ENCODE results near the gene SLC6A12.

Gene SLC6A12

DNA sequence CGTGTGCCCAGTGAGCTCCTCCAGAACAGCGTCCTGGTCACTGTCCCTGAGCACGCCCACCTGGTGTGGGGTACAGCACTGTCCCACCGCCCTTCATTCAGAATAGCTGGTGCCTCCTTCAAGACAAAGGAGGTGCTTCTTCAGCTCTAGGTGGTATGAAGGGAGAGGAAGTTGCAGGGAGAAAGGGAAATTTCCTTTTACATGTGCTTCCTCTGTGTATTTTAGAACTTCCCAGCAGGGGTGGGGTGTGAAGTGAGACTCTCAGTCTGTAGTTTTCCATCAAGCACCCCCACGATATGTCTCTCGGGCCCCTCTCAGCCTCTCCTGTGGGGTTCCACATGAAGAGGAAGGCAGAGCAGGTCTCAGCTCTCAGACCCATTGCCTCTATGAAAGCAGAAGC is 1.2 kb upstream of the SLC6A12 start:
- no peak overlapping the region for H3K4me3 Mint-ChIP-seq
- peaks cover 3% of the 10 kb centered on the region for H3K9me3 Mint-ChIP-seq
- no peak for DNase-seq (ENCODE audit: low spot score in 2 of 2)
- H3K4me1 Mint-ChIP-seq: peaks cover 9% of the 10 kb centered on the region
- peaks cover 35% of the 10 kb centered on the region for H3K27me3 Mint-ChIP-seq
- H3K27ac Mint-ChIP-seq: no peak overlapping the region
- H3K36me3 Mint-ChIP-seq: peaks cover 4% of the 10 kb centered on the region
- no peak for ATAC-seq (ENCODE audit: low read depth)

DNA sequence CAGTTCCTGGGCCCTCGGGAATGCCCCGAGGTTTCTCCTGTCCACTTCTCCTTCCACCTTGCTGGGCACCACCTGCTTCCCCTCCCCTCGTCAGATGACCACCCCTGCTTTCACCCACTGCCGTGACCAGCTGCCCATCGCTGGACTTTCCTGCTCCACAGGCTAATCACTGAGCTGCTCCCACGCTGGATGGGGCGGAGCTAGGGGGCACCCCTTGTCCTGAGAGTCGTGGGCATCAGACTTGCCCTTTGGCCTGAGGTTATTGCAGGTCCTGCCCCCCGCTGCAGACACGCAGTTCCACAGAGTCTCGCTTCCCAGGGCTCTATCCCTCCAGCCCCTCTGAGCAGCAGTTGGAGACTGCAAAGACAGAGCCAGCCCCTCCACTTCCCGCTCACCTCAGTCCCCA is 427 bp downstream of the SLC6A12 start:
- Mint-ChIP-seq H3K9me3 (peaks cover 3% of the 10 kb centered on the region), H3K4me3 (no peak overlapping the region), H3K27ac (no peak overlapping the region), H3K4me1 (peaks cover 9% of the 10 kb centered on the region), H3K36me3 (peaks cover 4% of the 10 kb centered on the region), H3K27me3 (peaks cover 41% of the 10 kb centered on the region)
- DNase-seq (ENCODE audit: low spot score in 2 of 2) (no peak), ATAC-seq (ENCODE audit: low read depth) (no peak)

DNA sequence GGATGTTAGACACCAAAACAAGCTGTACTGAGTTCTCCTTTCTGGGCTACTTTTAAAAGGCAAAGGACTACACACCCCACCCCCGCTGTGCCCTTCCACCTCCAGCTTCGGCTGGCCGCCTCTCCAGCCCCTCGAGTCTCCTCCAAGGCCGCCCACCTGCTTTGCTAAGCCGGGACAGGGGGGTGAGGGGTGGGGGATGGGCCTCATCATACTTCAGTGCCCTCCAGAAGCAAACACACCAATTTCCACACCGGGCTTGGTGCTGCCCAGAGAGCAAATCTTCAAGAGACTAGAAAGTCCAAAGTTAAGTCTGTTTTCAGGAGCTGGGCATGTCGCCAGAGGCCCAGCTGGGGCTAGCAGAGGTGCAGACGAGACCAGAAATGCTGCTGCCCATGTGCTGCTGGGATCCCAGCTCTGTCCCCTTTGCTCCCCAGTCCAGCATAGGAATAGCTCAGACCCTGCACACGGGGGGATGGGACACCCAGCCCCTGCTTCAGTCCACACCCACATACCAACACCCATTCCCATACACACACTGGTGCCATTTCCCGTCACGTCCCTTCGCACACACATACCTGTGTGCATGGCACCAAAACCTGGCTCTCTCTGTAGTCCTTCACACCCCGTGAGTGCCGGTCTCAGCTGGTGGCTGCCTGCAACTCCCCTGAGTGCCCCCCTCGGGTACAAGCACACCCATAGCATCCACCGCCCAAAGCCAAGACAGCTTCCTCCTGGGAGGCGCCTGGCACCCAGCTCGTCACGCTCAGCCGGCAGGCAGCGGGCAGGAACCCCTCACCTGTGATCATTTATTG is 1.0 kb downstream of the SLC6A12 start:
- Mint-ChIP-seq H3K9me3 (peaks cover 3% of the 10 kb centered on the region), H3K4me3 (peak overlapping the region; percentile 12), H3K27me3 (peaks cover 40% of the 10 kb centered on the region), H3K27ac (no peak overlapping the region), H3K36me3 (peaks cover 4% of the 10 kb centered on the region), H3K4me1 (peaks cover 9% of the 10 kb centered on the region)
- DNase-seq (ENCODE audit: low spot score in 2 of 2) (no peak), ATAC-seq (ENCODE audit: low read depth) (no peak)

DNA sequence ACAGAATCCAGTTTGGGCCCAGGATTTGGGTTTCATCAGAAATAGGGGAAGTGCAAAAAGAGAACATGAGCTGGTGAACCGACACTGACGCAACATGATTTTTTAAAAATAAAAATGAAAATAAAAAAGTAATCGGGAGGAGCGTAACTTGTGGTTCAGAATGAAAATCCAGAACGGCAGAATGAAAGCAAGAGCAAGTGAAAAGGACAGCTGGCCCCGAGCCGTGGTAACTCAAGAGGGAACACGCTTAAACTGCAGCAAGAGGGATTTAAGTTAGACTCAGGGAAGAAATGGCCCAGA is 1.6 kb downstream of the SLC6A12 start:
- DNase-seq (ENCODE audit: low spot score in 2 of 2): no peak
- peaks cover 37% of the 10 kb centered on the region for H3K27me3 Mint-ChIP-seq
- peak overlapping the region; percentile 2 for H3K27ac Mint-ChIP-seq

DNA sequence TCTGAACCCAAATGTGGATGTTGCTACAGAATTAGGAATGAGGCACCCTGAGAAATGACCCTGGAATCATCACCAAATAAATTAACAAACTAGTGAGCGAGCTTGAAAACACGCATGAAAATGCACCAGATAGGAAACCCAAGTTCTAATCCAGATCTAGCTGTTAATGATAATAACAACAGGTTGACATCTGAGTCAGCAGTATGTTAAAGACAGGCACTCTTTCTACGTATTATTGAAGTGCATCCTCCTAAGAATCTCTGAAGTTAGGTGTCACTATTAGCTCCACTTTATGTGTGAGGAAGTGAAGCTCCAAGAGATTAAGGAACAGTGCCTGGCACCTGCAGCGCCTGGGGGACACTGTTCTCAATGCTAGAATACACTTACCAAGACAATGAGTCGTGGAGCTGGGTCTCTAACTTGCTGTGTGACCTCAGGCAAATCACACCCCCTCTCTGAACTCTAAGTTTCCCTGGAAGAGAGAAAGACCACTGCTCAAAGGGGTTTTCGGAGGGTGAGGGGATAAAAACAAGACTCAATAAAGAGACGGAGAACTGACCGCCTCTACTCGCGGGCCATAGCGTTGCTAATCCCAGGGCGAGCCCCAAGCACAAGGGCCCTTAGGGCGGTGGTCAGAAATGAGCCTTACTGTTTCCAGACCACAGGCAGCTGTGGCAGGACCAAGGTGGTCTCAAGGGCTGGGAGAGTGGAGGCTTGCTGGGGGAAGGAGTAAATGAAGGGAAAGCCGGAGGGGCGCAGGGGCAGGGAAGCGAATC is 2.1 kb downstream of the SLC6A12 start:
- Mint-ChIP-seq H3K4me1 (peaks cover 9% of the 10 kb centered on the region), H3K9me3 (no peaks in the 10 kb centered on the region), H3K27ac (peak overlapping the region; percentile 2), H3K4me3 (peak overlapping the region; percentile 25), H3K27me3 (peaks cover 33% of the 10 kb centered on the region), H3K36me3 (no peaks in the 10 kb centered on the region)
- ATAC-seq (ENCODE audit: low read depth) (no peak), DNase-seq (ENCODE audit: low spot score in 2 of 2) (no peak)

More for the DNA sequence above, 1.6 kb downstream of the SLC6A12 start:
- peaks cover 4% of the 10 kb centered on the region for H3K36me3 Mint-ChIP-seq
- ATAC-seq (ENCODE audit: low read depth): peak; percentile 59
- H3K9me3 Mint-ChIP-seq: peaks cover 3% of the 10 kb centered on the region
- H3K4me1 Mint-ChIP-seq: peaks cover 9% of the 10 kb centered on the region
- H3K4me3 Mint-ChIP-seq: peak overlapping the region; percentile 25

DNA sequence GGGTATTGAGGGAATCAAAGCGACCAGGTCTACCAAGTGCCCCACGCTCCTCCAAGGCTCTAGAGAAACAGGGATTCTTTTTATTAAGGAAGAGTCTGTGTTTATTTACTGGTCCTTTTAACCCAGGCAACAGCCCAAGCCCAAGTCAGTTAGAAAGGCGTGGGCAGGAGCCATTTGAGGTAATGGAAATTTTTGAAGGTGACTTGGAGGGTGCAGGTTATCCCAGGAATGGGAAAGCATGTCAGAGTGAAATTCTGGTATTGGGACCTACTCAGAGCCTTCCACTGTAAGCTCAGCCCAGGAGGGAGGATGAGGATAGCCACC is 2.9 kb downstream of the SLC6A12 start:
- Mint-ChIP-seq H3K27me3 (peaks cover 33% of the 10 kb centered on the region), H3K9me3 (no peaks in the 10 kb centered on the region), H3K4me3 (no peak overlapping the region), H3K4me1 (peaks cover 9% of the 10 kb centered on the region), H3K27ac (no peak overlapping the region), H3K36me3 (no peaks in the 10 kb centered on the region)
- no peak for DNase-seq (ENCODE audit: low spot score in 2 of 2)
- ATAC-seq (ENCODE audit: low read depth): no peak

DNA sequence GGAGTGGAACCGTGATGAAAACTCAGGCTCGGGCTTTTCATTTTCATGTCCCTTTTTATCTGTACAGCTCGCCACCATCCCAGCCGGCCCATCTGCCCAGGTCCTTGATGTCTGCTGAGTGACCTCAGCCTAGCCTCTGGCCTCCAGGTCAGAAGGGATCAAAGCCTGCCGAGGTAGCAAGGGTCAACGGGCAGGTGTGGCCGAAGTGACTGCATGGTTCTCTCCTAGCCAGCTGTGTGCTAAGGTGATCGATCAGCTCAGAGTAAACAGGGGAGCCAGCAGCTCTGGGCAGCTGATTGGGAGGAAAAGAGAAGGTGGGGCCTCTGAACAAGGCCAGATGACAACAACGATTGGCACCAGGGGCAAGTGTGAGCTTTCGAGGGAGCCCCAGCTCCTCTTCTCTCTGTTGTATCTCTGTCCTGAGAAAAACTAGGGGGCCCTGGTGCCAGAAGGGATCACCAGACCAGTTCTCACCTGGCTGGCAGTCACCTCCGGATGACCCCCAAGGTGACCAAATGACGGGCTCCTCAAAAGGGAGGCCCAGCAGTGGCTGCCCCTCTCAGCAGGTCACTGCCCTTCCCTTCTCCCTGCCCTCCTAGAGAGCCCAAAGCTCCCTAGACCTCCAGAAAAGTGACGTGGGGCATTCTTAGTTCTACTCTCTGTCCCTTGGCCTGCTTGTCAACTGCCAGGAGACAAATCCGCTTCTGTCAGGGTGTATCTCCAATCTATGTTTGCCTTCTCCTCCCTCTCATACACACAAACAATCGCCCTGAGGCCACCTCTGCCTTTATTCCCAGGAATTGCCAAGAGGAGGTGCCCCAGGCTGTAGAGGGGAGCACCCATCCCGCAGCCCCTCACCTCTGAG is 3.4 kb downstream of the SLC6A12 start:
- no peaks in the 10 kb centered on the region for H3K9me3 Mint-ChIP-seq
- no peak overlapping the region for H3K4me3 Mint-ChIP-seq
- DNase-seq (ENCODE audit: low spot score in 2 of 2) (no peak), ATAC-seq (ENCODE audit: low read depth) (no peak)
- H3K27ac Mint-ChIP-seq: no peak overlapping the region
- H3K27me3 Mint-ChIP-seq: peaks cover 34% of the 10 kb centered on the region
- no peaks in the 10 kb centered on the region for H3K36me3 Mint-ChIP-seq
- H3K4me1 Mint-ChIP-seq: peaks cover 9% of the 10 kb centered on the region

DNA sequence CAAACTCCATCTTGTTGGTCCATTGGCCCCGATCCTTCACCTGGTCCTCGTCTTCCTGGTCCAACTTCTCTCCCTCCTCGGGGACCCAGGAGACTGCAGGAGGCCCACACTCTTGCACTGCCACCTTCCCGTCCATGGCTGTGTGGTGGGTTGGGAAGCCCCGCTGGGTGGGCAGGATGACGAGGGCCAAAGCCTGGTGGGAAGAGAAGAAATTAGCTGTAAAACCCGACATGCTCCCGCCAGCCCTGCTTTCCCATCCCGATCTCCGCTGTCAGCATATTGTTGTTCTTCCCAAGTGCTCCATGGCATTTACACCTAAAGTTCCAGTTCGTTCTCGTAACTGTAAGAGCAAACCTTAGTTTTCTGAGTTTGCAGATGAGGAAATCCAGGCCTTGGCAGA is 4.1 kb downstream of the SLC6A12 start:
- Mint-ChIP-seq H3K4me3 (no peak overlapping the region), H3K27me3 (peaks cover 34% of the 10 kb centered on the region), H3K9me3 (no peaks in the 10 kb centered on the region), H3K27ac (no peak overlapping the region), H3K36me3 (no peaks in the 10 kb centered on the region), H3K4me1 (peaks cover 9% of the 10 kb centered on the region)
- no peak for ATAC-seq (ENCODE audit: low read depth)
- no peak for DNase-seq (ENCODE audit: low spot score in 2 of 2)

DNA sequence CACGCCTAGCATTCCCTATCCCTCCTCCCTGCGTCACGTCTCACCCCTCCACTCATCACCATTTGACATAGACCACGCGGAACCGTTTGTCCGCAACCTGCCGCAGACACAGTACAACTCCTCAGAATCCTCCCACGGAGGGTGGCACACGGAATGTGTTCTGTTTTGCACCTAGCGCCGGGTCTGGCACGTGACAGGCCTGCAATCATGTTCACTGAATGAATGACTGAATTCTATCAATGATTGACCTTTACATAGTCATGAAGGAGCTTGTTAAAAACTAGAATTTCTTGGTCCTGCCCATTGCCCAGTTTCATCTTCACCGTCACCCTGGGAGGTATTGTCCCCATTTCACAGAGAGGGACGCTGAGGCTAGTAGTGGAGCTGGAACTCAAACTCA is 4.7 kb downstream of the SLC6A12 start:
- no peaks in the 10 kb centered on the region for H3K36me3 Mint-ChIP-seq
- H3K9me3 Mint-ChIP-seq: no peaks in the 10 kb centered on the region
- H3K4me3 Mint-ChIP-seq: no peak overlapping the region
- ATAC-seq (ENCODE audit: low read depth) (no peak), DNase-seq (ENCODE audit: low spot score in 2 of 2) (no peak)
- peaks cover 37% of the 10 kb centered on the region for H3K27me3 Mint-ChIP-seq
- no peak overlapping the region for H3K27ac Mint-ChIP-seq
- peaks cover 9% of the 10 kb centered on the region for H3K4me1 Mint-ChIP-seq

DNA sequence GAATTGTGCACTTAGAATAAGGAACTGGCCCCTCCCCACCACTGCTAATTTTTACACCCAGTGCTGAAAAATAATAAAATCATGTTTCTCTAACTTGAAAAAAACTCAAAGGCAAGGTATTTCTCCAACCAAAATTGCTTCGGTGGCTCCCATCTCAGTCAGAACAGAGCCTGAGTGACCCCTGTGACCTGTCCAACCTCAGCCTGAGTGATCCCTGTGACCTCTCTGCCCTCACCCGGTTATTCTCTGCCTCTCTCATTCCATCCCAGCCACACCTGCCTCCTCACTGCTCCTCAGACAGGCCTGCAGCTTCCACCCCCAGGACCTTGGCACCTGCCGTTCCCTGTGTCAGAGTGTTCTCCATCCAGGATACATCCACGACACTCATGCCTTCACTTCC is 5.1 kb downstream of the SLC6A12 start:
- Mint-ChIP-seq H3K9me3 (no peaks in the 10 kb centered on the region), H3K27me3 (peaks cover 35% of the 10 kb centered on the region), H3K4me3 (no peak overlapping the region), H3K4me1 (peaks cover 9% of the 10 kb centered on the region), H3K36me3 (no peaks in the 10 kb centered on the region), H3K27ac (no peak overlapping the region)
- no peak for DNase-seq (ENCODE audit: low spot score in 2 of 2)
- no peak for ATAC-seq (ENCODE audit: low read depth)

DNA sequence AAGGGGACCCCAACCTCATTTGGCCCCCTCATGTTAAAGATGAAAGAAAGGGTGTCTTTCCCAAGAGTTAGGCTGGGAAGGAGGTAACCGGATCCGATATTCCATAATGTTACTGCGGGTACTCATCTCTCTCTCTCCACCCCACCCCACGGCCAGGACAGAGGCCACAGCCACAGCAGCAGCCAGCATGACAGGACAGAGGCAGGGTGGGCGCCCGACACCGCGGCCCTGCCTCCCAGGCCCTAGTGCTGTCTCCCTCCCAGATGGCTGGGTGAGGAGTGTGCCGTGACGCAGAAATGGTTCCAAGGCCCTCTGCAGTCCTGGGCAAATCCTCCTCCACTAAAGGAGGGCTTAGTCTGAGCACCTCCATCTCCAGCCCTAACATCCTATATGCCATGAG is 6.2 kb downstream of the SLC6A12 start:
- no peaks in the 10 kb centered on the region for H3K36me3 Mint-ChIP-seq
- H3K27ac Mint-ChIP-seq: no peak overlapping the region

DNA sequence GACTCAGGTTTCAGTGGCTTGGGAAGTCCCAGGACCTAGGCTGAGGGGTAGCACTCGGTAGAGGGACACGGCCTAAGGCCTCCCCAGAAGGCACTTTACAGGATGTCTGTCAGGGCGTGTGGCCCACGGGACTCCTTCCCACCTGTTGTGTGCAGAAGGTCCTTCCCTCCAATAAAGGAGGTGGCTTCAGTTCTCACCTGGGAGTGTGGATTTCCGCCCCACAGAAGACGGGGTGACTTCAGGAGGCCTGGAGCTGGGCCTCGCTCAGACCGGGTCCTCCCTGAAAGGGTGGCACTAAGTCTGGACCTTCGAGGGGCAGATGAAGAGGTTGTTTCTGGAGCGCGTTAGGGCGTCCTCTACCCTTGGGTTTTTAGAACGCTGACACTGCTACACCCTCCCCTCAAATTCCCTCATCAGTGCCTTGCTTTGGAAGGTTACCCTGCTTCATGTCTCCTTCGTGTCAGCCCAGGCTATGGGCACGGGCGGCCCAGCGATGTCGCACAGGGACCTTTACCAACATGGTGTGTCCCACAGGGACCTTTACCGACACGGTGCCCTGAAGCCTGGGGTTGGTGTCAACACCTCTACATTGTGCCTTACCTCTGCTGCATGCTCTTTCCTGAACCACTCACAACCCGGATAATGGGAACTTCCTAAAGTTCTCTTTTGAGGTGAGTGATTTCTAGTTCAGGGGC is 7.1 kb downstream of the SLC6A12 start:
- H3K27me3 Mint-ChIP-seq: peaks cover 31% of the 10 kb centered on the region

More for the DNA sequence above, 6.2 kb downstream of the SLC6A12 start:
- Mint-ChIP-seq H3K4me1 (peaks cover 5% of the 10 kb centered on the region), H3K27me3 (peaks cover 29% of the 10 kb centered on the region), H3K4me3 (no peak overlapping the region), H3K9me3 (no peaks in the 10 kb centered on the region)
- no peak for ATAC-seq (ENCODE audit: low read depth)
- no peak for DNase-seq (ENCODE audit: low spot score in 2 of 2)

DNA sequence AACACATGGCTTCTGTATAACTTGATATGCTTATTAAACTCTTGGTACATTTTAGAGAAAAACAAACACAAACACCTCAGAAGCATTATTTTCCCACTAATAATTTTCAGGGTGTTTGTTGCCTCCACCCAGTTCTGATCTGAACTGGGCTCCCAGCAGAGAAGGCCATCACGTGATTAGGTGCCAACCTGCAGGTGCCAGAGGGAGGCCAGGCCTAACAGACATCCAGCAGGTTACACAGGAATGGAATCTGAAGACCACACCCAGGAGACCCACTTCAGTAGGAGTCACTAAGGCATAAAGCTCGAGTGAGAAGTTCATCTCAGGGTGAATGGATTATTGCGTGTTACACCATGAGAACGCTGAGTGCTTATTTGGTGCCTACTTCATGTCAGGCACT is 8.9 kb downstream of the SLC6A12 start:
- no peak overlapping the region for H3K4me3 Mint-ChIP-seq
- H3K27ac Mint-ChIP-seq: no peak overlapping the region
- DNase-seq (ENCODE audit: low spot score in 2 of 2) (no peak), ATAC-seq (ENCODE audit: low read depth) (no peak)
- H3K36me3 Mint-ChIP-seq: no peaks in the 10 kb centered on the region
- H3K4me1 Mint-ChIP-seq: no peaks in the 10 kb centered on the region
- H3K27me3 Mint-ChIP-seq: peaks cover 28% of the 10 kb centered on the region
- H3K9me3 Mint-ChIP-seq: no peaks in the 10 kb centered on the region

More for the DNA sequence above, 7.1 kb downstream of the SLC6A12 start:
- Mint-ChIP-seq H3K4me1 (peaks cover under 1% of the 10 kb centered on the region), H3K36me3 (no peaks in the 10 kb centered on the region), H3K9me3 (no peaks in the 10 kb centered on the region), H3K27ac (no peak overlapping the region), H3K4me3 (no peak overlapping the region)
- ATAC-seq (ENCODE audit: low read depth): no peak
- no peak for DNase-seq (ENCODE audit: low spot score in 2 of 2)
